Glomerular visceral epithelial cell (primary cell): ENCODE data around the gene CERKL.
A peak's percentile ranks its signal among the peaks of the same experiment; 100 is the strongest.

ENCODE experiments used
- DNase-seq: peaks from one replicate; pipeline ENCODE4 v3.0.0-alpha.2; 2016; ENCODE audit errors: extremely low spot score

CERKL gene

DNA sequence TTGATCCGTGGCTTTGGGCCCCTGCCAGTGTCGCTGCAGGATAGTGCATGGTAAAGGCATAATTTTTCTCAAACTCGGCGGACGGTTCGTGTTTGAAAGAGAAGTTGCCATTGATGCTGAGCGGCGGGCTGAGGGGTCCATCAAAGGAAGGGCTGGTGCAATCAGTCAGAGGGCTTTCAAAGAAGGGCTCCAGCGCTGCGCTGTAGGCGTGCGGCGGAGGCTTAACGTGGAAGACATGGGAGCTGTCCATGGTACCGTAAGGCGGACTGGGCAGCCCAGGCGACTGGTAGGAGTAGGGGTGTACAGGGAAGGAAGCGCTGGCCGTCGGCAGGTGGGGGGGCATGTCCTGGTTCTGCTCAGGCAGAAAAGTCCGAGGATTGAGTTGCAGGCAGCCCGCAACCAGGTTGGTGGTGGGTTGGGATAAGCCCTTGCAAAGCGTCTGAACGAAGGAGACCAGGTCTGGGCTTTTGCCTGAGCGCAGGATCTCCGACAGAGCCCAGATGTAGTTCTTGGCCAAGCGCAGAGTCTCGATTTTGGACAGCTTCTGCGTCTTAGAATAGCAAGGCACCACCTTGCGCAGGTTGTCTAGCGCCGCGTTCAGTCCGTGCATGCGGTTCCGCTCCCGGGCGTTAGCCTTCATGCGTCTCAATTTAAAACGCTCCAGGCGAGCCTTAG lies 21.1 kb upstream of the CERKL start:
- peak; percentile 67 for DNase-seq

DNA sequence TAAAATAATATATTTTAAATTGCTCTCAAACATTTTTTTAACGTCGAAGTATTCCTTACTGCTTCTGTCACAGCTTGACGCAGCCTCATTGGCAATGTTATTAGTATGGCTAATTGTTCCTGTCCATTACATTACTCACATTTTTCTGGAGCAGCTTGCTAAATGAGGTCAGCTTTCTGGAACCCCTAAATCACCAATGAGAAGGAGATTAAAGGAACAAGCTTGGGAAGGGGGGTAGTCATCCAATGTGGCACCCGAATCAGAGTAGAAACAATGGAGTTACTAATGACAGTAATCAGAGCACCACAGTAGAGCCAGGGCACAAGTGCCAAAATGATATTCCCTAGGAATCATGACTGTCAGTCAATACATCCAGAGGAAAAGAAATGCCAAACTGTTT lies 18.3 kb upstream of the CERKL start:
- no peak for DNase-seq

DNA sequence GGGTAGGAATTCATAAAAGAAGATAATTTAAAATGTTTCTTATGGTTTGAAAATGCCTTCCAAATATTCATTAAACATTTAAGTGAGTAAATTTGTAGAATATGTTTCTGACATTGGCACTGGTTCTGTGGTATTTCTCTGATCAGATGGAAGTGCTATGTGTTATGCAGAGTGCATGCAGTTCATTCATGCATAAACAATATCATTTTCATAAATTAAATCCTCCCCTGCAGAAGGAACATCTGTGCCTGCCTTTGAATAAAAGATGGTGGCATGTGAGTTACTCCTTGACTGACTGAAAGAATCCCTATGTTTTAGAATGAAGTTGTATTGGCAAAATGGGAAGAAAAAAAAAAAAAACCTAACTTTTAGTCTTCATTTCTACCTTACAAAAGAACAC lies 17.6 kb upstream of the CERKL start:
- DNase-seq: no peak

DNA sequence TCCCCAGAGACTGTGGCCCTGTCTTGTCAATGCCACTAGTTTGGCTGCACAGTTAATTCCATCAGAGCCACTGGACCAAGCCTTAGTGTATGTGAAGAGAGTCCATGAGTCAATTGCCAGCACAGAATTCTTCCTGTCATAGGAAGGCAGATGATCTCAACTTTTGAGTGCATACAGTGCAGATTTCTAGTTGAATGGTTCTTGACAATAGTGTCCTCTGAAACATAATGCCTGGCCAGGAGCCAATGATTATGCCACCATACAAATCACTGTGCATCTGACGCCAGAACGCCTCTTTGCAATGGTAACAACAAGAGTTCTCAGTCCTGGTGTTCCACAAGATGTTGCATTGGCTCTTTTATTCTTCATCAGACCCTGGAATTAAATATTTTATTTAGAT lies 16.3 kb upstream of the CERKL start:
- DNase-seq: no peak

DNA sequence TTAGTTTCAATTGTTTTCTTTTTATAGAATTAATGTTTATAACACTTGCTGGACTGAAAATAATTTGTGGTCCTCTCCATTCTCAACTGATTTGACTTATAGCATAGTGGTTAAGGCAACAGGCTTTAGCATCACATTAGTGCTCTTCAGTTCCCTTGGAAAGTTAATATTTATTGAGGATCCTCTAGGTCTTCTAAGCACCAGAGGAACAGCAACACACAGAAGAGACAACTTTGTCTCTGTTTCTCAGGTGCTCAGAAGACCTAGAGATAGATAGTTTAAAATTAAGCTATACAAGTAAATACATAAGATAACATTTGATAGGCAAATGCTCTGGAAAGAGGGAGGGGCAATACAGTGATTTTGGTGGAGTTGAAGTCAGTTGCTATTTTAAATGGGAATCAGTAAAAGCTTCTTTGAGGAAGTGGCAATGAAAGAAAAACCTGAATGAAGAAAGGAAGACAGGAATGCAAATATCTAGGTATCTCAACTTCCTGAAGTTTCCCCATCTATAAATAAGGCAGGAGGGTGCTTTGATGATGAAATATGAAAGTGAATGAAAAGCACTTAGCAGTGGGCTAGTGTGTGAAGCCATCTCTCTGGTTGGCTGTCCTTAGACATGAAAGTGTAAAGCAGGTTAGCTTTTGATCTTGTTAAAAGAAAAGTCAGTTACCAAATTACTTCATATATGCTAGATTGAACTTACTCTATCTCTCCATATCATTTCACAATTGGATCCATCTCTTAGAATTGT lies 15.5 kb upstream of the CERKL start:
- no peak for DNase-seq

DNA sequence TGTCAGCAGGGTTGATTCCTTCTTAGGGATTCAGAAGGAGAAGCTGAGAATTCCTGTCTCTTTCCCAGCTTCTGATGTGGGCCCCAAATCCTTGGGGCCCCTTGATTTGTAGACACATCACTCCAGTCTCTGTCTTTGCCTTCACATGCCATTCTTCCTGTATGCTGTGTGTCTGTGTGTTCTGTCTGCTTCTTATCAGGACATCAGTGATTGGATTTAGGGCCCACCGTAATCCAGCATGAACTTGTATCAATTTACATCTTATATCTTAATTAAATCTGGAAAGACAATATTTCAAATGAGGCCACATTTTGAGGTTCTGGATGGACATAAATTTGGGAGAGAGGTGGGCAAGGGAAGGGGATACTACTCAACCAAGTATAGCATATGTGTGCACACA lies 13.7 kb upstream of the CERKL start:
- DNase-seq: no peak

DNA sequence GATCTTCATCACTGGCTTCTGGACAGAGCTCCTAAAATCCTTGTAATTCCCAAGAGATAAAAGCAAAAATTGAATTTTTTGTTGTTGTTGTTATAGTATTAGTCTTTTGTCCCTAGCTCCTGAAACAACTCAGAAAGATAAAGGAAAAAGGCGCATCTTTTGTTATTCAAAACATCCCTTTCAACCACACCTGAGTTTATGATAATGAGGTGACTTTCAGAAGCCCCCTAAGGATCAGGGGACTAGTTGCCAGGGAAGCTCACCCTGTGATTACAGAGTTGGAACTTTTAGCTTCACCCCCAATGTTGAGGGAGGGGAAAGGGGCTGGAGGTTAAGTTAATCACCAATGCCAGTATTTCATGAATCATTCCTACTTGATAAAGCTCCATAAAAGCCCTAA lies 10.3 kb upstream of the CERKL start:
- no peak for DNase-seq

DNA sequence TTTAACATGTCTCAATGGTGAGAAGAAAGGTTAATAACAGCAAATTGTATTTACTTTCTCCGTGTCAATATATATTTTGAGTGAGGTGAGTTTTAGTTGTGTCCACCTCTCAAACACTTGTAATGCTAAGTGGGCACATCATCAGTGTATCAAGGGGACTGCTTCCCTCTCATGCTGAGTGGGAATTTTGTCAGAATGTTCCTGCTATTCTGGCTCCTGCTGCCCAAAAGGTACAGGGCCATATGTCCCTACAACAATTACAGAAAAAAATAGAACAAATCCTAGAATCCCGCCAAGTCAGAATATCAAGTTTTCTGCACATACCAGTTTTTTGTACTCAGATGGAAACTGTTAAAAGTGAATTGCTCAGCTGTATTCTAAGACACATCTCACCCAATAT lies 5.4 kb upstream of the CERKL start:
- no peak for DNase-seq

DNA sequence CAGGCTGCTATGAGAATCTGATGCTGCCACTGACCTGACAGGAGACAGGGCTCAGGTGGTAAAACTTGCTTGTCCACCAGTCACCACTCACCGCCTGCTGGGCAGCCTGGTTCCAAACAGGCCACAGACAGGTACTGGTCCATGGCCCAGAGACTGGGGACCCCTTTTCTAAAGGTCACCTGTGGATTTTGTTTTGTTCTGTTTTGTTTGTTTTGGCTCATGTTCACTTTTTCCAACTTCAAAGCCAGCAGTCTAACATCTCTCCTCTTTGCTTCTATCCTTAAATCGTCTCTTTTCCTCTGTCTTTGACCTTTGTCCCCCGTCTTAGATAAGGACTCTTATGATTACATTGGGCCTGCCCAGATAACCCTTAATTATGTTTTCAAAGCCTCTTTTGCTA lies 3.3 kb upstream of the CERKL start:
- DNase-seq: no peak

DNA sequence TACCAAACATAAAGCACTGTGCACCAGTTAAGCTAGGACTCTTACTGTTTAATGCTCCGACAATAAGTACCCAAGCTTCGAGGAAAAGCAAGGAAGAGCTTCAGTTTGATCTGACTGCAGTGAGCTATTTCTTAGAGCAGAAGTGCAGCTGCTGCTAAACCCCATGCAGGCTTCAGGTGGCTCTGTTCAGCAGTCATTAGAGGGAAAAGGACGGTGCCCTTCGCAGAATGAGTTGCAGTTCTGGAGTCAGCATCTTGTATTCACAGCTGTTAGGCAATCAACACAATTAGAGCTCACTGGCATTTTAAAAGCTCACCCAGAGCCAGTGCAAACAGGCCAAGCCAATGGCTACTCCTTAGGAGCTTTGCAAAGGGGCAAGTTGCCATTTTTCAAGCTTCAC lies 1.5 kb upstream of the CERKL start:
- DNase-seq: no peak

DNA sequence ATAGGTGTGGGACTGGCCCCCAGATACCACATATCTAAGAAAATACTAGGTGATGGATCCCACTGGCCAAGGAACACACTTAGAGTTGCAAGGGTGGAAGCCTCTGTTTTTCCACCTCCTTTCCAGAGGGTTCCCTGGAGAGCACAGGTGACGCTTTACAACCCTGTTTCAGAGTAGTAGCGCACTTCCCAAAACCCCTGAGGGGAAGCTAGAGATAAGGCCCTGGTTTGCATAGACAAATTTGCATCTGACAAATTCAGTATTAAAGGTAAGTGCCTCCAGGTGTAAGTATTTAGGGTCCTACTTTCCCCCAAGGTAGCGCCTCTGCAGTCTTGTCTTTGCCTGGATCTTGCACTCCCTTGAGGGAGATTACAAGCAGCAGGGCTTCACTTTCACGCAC lies 474 bp upstream of the CERKL start:
- no peak for DNase-seq

DNA sequence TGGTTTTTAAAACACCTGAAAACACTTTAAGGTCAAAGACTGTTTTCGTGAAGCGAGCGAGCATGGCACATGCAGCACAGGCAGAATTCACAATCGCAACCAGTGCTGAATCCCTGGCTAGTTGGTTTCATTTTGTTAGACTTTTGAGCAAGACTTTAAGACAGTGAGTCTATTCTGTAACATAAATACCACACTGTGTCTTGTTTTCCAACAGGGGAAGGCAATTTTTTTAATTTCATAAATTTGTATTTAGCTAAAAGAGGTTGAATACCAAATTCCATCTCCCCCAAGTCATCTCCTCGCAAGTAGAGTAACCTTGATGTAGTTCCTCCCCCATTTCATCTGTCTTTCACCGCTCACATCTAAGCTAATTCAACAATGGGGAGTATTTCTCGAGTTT lies 1.4 kb downstream of the CERKL start:
- DNase-seq: no peak

DNA sequence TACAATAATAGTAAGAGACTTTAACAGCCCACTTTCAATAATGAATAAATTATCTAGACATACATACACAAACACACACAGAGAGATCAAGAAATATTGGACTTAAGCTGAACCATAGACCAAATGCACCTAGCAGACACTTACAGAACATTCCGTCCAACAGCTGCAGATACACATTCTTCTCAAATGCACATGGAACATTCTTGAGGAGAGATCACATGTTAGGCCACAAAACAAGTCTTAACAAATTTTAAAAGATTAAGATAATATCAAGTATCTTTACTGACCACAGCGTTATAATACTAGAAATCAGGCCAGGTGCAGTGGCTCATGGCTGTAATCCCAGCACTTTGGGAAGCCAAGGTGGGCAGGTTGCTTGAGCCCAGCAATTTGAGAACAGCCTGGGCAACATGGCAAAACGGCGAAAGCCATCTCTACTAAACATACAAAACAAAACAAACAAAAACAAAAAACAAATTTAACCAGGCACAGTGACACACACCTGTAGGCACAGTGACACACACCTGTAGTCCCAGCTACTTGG lies 7.4 kb downstream of the CERKL start:
- no peak for DNase-seq

DNA sequence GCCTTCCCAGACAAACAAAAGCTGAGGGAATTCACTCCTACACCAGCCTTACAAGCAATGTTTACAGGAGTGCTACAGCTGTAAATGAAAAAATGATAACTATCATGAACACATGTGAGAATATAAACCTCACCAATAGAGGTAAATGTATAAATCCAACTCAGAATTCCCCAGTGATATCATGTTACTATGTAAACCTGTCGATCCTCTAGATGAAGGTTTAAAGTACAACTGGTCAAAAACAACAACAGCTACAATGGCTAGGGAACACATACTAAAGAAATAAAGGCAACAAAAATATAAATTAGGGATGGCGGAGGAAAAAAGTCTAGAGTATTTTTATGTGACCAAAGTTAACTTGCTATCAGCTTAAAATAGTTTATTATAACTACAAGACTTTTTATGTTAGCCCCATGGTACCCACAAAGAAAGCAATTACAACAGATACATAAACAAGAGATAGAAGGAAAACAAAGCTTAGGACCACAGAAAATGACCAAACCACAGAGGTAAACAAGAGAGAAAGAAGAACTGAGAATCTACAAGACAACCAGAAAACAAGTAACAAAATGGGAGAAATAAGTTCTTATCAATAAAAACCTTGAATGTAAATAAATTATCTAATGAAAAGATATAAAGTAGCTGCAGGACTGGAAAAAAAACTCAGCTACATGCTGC lies 8.3 kb downstream of the CERKL start:
- no peak for DNase-seq

DNA sequence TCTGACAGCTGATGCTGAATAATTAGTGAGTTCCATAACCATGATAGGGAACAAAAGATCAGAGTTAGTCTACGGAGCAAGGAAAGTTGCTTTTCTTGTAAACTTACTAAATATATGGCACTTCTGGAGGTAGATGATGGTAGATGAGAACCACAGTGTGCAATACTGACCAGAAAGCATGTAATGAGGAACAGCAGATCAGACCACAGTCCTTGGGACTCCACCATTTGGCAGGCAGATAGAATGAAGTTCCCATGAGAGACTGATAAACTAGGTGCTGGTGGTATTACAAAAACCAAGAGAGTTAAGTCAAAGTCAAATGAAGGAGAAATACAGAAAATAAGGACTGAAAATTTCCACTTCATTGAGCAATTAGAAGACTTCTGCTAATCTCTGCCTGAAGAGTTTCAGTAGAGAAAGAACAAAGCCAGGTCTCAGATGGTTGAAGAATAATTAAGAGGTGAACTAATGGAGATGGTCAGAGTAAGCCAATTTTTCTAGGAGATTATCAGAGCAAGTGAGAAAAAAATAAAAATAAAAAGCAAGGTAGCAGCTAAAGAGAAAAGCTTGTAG lies 10.4 kb downstream of the CERKL start:
- no peak for DNase-seq

DNA sequence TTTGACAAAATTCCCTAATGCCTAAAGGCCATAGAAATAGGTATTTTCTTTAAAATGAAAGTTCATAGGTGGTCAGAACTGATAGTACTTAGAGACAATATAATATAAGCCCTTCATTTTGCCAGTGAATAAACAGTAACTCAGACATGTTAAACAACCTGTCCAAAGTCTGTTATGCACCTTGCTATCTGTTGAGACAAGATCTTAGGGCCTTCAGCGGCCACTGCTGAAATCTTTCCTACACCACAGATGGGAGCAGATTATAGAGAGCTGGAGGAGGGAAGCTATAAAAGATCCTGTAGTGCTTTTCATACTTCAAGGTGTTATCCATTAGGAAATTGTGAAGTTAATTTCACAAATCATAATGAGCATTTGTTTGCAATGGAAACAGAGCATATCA lies 13.8 kb downstream of the CERKL start:
- no peak for DNase-seq

DNA sequence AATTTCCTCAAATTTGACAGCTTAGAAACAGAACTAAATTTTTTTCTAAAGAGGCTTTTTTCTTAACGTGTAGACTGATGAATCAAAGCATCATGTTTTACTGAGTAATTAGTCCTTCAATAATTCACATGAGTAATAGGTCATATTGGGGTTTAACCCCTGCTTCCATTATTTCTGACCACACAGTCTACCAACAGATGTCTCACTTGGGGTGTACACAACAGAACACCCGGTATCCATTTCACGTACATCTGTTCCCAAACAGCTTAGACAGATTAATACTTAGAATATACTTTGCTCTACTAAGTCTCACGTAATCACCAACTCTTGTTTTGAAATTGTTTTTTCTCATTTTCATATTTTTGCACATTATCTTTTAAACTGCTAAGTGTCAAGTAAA lies 14.8 kb downstream of the CERKL start:
- DNase-seq: no peak

DNA sequence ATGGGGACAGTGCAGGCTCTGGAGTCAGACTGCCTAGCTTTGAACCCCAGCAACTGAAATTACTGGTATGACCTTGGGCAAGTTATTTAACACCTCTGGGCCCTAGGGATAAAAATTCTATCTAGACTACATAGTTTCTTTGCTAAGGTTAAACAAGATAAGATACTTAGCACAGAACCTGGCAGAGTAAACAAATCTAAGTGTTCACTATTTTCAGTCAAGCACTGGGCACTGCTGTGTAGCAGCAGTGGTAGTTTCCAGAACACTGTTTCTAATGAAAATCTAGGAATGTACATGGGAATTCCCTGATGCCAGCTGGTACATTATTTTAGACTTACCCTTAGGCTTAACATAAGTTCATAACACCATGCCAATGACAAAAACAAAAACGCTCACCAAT lies 17.2 kb downstream of the CERKL start:
- no peak for DNase-seq

DNA sequence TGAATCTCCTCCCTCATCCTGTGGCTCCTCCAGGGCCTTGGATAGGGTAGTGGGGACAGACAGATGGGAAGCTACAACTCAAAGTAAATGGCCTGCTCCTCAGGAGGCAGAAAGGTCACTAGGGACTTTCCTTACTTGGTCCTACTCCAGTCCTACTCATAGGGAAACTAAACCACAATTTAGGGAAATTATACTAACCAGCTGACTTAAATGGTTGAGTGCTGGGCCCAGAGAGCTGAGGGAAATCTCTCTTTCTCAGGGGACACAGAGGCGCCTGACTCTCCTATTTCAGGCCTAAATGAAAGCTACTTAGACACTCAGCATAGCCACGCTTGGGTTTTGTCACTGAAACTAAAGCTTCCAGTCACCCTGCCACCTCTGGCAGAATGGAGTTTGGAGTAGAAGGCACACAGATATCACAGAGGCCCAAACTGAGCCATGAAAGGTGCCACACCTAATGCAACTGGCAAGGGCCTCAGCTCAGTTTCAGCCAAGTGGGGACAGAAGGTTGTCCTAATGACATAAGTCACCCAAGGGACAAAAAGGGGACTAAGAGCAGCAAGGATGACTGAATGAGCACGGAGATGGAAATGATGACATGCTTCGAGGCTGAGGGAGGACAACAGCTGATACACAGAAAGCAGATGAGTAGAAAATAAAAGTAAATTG lies 24.0 kb downstream of the CERKL start:
- no peak for DNase-seq

DNA sequence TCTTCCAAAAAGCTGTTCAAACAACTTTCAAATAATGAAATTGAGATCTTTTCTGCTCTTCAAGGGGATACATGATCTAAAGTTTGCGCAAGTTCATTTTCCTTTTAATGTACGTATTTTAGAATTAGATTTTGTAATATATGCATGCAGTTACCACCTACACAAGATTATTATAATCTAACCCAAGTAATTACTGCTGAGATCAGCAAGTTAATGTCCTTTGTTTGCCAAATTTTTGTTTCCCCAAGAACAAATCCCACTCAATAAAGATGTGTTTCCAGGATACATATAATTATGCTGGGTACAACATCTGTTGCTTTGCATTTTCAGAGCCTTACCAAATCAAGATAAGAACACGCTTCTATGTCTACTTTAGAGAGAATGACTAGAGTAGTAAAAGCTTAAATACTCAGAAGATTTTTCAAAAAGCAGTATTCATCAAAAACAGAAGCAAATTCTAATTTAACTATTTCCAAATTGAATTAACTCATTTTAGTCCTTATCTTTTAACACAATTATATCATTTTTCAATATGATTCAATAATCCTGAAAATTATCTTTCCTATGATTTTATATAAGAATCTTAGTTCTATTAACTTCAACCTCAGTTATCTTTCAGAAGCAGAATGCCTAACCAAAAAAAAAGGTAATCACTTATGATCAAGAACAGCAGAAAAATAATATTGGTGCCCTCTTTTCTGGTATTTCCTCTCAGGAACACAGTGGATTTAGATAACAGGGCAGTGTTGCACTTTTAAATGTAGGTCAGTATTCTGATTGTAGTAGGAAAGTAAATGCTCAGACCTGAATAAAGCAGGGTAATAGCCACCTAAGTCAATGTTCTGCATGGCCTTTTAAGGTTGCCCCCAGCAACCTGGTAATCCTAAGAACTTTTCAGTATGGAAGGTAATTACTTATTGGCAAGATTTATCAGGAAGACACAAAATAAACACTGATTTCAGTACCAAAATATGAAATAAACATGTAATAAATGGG lies 28.0 kb downstream of the CERKL start:
- no peak for DNase-seq

DNA sequence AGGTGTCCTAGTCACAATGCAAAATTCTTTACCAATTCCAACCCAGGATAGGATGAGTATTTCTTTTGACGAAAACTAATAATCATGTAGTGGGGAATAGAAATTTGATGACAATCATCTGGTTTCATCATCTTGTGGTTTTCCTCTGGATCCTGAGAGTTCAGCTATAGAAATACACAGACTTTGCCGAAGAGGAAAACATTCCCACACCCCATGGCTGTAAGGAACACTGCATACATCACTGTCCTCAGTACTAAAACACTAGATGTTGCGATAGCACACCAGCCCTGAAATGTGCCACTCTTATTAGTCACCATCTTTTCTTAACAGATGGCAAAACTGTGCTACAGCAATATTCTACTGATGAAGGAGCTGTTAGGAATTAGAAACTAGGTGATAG lies 29.4 kb downstream of the CERKL start:
- DNase-seq: no peak
